GM23338 (cell line): ENCODE measurements around the gene SEMA6D. TPM values are rescaled to one million over a fixed set of nuclear protein-coding genes. Genes with fewer than 3 reads are reported as not detected.

Experiments
- ATAC-seq: fragments of 200-7000 bp; cut with Tn5 transposase; 3 replicates; pipeline ENCODE4 v1.9.1; 2020
- DNase-seq: peaks from one replicate; pipeline ENCODE4 v3.0.0-alpha.2; 2015; ENCODE audit warnings: low spot score
- H2AFZ ChIP-seq: fragments of 200-600 bp; sonication (generic); 2 replicates; pipeline ENCODE4 v1.8.0; 2016; ENCODE audit warnings: antibody characterized with exemption, mild to moderate bottlenecking, moderate library complexity
- H3F3A ChIP-seq: fragments of 200-600 bp; sonication (generic); replicated peaks from 2 replicates; pipeline ENCODE4 v1.8.0; 2017; ENCODE audit warnings: antibody characterized with exemption, mixed run types, low read depth
- H3K27ac ChIP-seq: fragments of 200-600 bp; sonication (generic); 2 replicates; pipeline ENCODE4 v1.6.1; 2016; ENCODE audit warnings: low read depth
- H3K27me3 ChIP-seq: fragments of 200-600 bp; sonication (generic); 2 replicates; pipeline ENCODE4 v1.8.0; 2016; ENCODE audit warnings: mild to moderate bottlenecking, mixed run types, moderate library complexity; ENCODE audit not compliant: insufficient read depth
- H3K36me3 ChIP-seq: fragments of 200-600 bp; sonication (generic); 2 replicates; pipeline ENCODE4 v1.8.0; 2016; ENCODE audit warnings: mild to moderate bottlenecking; ENCODE audit not compliant: insufficient read depth
- H3K4me1 ChIP-seq: fragments of 200-600 bp; sonication (generic); 2 replicates; pipeline ENCODE4 v1.8.0; 2016; ENCODE audit warnings: mild to moderate bottlenecking, moderate library complexity; ENCODE audit not compliant: insufficient read depth
- H3K4me2 ChIP-seq: fragments of 200-600 bp; sonication (generic); 2 replicates; pipeline ENCODE4 v1.7.1; 2017; ENCODE audit warnings: mixed run types
- H3K4me3 ChIP-seq: fragments of 200-600 bp; sonication (generic); 2 replicates; pipeline ENCODE4 v1.6.1; 2016; ENCODE audit warnings: mixed run types
- H3K79me2 ChIP-seq: fragments of 200-600 bp; sonication (generic); replicated peaks from 2 replicates; pipeline ENCODE4 v1.8.0; 2017; ENCODE audit warnings: mild to moderate bottlenecking; ENCODE audit not compliant: insufficient read depth
- H3K9me2 ChIP-seq: fragments of 200-600 bp; sonication (generic); 2 replicates; pipeline ENCODE4 v1.8.0; 2017; ENCODE audit not compliant: insufficient read depth
- H4K20me1 ChIP-seq: fragments of 200-600 bp; sonication (generic); replicated peaks from 2 replicates; pipeline ENCODE4 v1.8.0; 2017; ENCODE audit warnings: mild to moderate bottlenecking; ENCODE audit not compliant: insufficient read depth
- H3K27ac Mint-ChIP-seq: 2 replicates; pipeline ENCODE4 v1.8.0; 2020; ENCODE audit warnings: inconsistent platforms, mild to moderate bottlenecking, moderate library complexity, mixed read lengths
- H3K27me3 Mint-ChIP-seq: 3 replicates; pipeline ENCODE4 v1.8.0; 2022; ENCODE audit warnings: low read depth, mild to moderate bottlenecking, moderate library complexity, mixed read lengths, inconsistent platforms; ENCODE audit not compliant: insufficient read depth, poor library complexity
- H3K36me3 Mint-ChIP-seq: 3 replicates; pipeline ENCODE4 v1.8.0; 2021; ENCODE audit warnings: low read depth, mild to moderate bottlenecking, inconsistent platforms, moderate library complexity, mixed read lengths
- H3K4me1 Mint-ChIP-seq: 3 replicates; pipeline ENCODE4 v1.8.0; 2020; ENCODE audit warnings: mild to moderate bottlenecking, inconsistent platforms, mixed read lengths
- H3K4me3 Mint-ChIP-seq: 3 replicates; pipeline ENCODE4 v1.8.0; 2021; ENCODE audit warnings: moderate library complexity, mild to moderate bottlenecking, inconsistent platforms, mixed read lengths
- H3K9me3 Mint-ChIP-seq: 3 replicates; pipeline ENCODE4 v1.8.0; 2020; ENCODE audit warnings: moderate library complexity, mild to moderate bottlenecking, inconsistent platforms, mixed read lengths
- CREB1 ChIP-seq: fragments of 250-450 bp; sonication (Bioruptor Pico); IDR thresholded peaks from 2 replicates; pipeline ENCODE4 v1.5.0; 2020; ENCODE audit warnings: low read depth, mild to moderate bottlenecking, moderate library complexity
- EZH2 ChIP-seq: fragments of 200-600 bp; sonication (generic); IDR thresholded peaks from one replicate; pipeline ENCODE4 v1.8.0; 2017; ENCODE audit warnings: antibody characterized with exemption, mild to moderate bottlenecking, low read depth; ENCODE audit not compliant: unreplicated experiment
- EZH2phosphoT487 ChIP-seq: fragments of 200-600 bp; sonication (generic); IDR thresholded peaks from one replicate; pipeline ENCODE4 v1.8.1; 2018; ENCODE audit warnings: antibody characterized with exemption; ENCODE audit not compliant: unreplicated experiment
- JUNB ChIP-seq: IDR thresholded peaks from one replicate; pipeline ENCODE4 v1.6.1; 2016; ENCODE audit warnings: antibody characterized with exemption; ENCODE audit not compliant: unreplicated experiment
- NANOG ChIP-seq: IDR thresholded peaks from 2 replicates; pipeline ENCODE4 v1.6.1; 2016; ENCODE audit warnings: antibody characterized with exemption, borderline replicate concordance
- POLR2AphosphoS5 ChIP-seq: IDR thresholded peaks from 2 replicates; pipeline ENCODE4 v1.6.1; 2016; ENCODE audit warnings: antibody characterized with exemption, low read depth
- STAT1 ChIP-seq: IDR thresholded peaks from one replicate; pipeline ENCODE4 v1.6.1; 2016; ENCODE audit warnings: antibody characterized with exemption; ENCODE audit not compliant: unreplicated experiment
- ZNF114 ChIP-seq: fragments of 250-450 bp; sonication (Bioruptor Pico); IDR thresholded peaks from 2 replicates; pipeline ENCODE4 v1.5.0; 2020; ENCODE audit warnings: mild to moderate bottlenecking, moderate library complexity
- ZNF331 ChIP-seq: fragments of 250-450 bp; sonication (Bioruptor Pico); IDR thresholded peaks from 2 replicates; pipeline ENCODE4 v1.5.0; 2020; ENCODE audit warnings: low read depth, mild to moderate bottlenecking, moderate library complexity
- polyA plus RNA-seq: library from polyadenylated mRNA; unstranded; fragments of >200 nt; fragmentation: Nextera tagmentation; extraction: Ambion mirVana; gene quantifications from 2 replicates; pipeline ENCODE4 v1.2.1, GENCODE V29; 2016
- total RNA-seq: library from RNA; depleted of rRNA; stranded (reverse); fragments of >200 nt; shearing (Covaris generic); gene quantifications from 2 replicates; pipeline ENCODE4 v1.2.3, GENCODE V29; 2014
- TF ChIP-seq, protein P1 (sequence below): IDR thresholded peaks from 2 replicates; pipeline ENCODE4 v1.6.1; 2016; ENCODE audit warnings: antibody characterized with exemption
- TF ChIP-seq, protein P2 (sequence below): fragments of 250-450 bp; sonication (Bioruptor Pico); IDR thresholded peaks from 2 replicates; pipeline ENCODE4 v1.5.0; 2020; ENCODE audit warnings: mild to moderate bottlenecking, moderate library complexity
- TF ChIP-seq, protein P3 (sequence below), 2 experiments: fragments of 200-600 bp in 1 of 2; sonication (generic) in 1 of 2; conservative IDR thresholded peaks; 2 replicates each; pipeline versions ENCODE4 v1.5.1 to v1.6.1; 2016 to 2017; ENCODE audit warnings: antibody characterized with exemption in 2 of 2, low read depth in 2 of 2, mild to moderate bottlenecking in 2 of 2, moderate library complexity in 1 of 2
- TF ChIP-seq, protein P4 (sequence below): IDR thresholded peaks from one replicate; pipeline ENCODE4 v1.6.1; 2018; ENCODE audit warnings: antibody characterized with exemption; ENCODE audit not compliant: unreplicated experiment

SEMA6D gene
- total and polyA plus RNA-seq, 2 experiments from 2014 or later = 0.37 to 0.97 TPM

DNA sequence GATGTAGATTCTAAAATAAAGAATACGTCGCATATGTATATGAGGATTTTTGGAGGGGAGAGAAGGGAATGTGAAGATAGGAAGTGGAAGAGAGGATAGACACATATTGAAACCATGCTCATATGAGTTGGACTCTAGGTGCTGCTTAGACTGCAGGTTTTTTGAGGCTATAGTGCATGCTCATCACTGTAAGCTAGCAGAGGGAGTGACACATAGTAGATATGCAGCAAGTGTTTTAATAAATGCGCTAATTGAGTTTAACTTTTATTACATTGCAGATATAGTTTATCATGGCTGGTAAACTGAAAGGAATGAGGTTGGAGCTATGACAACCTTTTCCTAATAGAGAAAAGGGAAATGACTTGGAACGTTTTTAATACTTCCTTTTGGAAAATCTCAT is 7.7 kb downstream of the SEMA6D start:
- H3K4me3 Mint-ChIP-seq = no peak overlapping the region
- DNase-seq (no peak), ATAC-seq (no peak)
- no peak for TF ChIP-seq EZH2phosphoT487
- no peak for TF ChIP-seq ZNF114
- TF ChIP-seq STAT1 = no peak
- no peak for TF ChIP-seq JUNB
- no peak for TF ChIP-seq ZNF331 (CRISPR knock-in tag)
- no peak for TF ChIP-seq CREB1 (CRISPR knock-in tag)
- TF ChIP-seq, protein P1, sequence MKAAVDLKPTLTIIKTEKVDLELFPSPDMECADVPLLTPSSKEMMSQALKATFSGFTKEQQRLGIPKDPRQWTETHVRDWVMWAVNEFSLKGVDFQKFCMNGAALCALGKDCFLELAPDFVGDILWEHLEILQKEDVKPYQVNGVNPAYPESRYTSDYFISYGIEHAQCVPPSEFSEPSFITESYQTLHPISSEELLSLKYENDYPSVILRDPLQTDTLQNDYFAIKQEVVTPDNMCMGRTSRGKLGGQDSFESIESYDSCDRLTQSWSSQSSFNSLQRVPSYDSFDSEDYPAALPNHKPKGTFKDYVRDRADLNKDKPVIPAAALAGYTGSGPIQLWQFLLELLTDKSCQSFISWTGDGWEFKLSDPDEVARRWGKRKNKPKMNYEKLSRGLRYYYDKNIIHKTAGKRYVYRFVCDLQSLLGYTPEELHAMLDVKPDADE = no peak
- TF ChIP-seq, protein P2, sequence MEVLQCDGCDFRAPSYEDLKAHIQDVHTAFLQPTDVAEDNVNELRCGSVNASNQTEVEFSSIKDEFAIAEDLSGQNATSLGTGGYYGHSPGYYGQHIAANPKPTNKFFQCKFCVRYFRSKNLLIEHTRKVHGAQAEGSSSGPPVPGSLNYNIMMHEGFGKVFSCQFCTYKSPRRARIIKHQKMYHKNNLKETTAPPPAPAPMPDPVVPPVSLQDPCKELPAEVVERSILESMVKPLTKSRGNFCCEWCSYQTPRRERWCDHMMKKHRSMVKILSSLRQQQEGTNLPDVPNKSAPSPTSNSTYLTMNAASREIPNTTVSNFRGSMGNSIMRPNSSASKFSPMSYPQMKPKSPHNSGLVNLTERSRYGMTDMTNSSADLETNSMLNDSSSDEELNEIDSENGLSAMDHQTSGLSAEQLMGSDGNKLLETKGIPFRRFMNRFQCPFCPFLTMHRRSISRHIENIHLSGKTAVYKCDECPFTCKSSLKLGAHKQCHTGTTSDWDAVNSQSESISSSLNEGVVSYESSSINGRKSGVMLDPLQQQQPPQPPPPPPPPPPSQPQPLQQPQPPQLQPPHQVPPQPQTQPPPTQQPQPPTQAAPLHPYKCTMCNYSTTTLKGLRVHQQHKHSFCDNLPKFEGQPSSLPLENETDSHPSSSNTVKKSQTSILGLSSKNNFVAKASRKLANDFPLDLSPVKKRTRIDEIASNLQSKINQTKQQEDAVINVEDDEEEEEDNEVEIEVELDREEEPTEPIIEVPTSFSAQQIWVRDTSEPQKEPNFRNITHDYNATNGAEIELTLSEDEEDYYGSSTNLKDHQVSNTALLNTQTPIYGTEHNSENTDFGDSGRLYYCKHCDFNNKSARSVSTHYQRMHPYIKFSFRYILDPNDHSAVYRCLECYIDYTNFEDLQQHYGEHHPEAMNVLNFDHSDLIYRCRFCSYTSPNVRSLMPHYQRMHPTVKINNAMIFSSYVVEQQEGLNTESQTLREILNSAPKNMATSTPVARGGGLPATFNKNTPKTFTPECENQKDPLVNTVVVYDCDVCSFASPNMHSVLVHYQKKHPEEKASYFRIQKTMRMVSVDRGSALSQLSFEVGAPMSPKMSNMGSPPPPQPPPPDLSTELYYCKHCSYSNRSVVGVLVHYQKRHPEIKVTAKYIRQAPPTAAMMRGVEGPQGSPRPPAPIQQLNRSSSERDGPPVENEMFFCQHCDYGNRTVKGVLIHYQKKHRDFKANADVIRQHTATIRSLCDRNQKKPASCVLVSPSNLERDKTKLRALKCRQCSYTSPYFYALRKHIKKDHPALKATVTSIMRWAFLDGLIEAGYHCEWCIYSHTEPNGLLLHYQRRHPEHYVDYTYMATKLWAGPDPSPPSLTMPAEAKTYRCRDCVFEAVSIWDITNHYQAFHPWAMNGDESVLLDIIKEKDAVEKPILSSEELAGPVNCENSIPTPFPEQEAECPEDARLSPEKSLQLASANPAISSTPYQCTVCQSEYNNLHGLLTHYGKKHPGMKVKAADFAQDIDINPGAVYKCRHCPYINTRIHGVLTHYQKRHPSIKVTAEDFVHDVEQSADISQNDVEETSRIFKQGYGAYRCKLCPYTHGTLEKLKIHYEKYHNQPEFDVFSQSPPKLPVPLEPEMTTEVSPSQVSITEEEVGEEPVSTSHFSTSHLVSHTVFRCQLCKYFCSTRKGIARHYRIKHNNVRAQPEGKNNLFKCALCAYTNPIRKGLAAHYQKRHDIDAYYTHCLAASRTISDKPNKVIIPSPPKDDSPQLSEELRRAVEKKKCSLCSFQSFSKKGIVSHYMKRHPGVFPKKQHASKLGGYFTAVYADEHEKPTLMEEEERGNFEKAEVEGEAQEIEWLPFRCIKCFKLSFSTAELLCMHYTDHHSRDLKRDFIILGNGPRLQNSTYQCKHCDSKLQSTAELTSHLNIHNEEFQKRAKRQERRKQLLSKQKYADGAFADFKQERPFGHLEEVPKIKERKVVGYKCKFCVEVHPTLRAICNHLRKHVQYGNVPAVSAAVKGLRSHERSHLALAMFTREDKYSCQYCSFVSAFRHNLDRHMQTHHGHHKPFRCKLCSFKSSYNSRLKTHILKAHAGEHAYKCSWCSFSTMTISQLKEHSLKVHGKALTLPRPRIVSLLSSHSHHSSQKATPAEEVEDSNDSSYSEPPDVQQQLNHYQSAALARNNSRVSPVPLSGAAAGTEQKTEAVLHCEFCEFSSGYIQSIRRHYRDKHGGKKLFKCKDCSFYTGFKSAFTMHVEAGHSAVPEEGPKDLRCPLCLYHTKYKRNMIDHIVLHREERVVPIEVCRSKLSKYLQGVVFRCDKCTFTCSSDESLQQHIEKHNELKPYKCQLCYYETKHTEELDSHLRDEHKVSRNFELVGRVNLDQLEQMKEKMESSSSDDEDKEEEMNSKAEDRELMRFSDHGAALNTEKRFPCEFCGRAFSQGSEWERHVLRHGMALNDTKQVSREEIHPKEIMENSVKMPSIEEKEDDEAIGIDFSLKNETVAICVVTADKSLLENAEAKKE (CRISPR knock-in tag) = no peak
- TF ChIP-seq, protein P3, sequence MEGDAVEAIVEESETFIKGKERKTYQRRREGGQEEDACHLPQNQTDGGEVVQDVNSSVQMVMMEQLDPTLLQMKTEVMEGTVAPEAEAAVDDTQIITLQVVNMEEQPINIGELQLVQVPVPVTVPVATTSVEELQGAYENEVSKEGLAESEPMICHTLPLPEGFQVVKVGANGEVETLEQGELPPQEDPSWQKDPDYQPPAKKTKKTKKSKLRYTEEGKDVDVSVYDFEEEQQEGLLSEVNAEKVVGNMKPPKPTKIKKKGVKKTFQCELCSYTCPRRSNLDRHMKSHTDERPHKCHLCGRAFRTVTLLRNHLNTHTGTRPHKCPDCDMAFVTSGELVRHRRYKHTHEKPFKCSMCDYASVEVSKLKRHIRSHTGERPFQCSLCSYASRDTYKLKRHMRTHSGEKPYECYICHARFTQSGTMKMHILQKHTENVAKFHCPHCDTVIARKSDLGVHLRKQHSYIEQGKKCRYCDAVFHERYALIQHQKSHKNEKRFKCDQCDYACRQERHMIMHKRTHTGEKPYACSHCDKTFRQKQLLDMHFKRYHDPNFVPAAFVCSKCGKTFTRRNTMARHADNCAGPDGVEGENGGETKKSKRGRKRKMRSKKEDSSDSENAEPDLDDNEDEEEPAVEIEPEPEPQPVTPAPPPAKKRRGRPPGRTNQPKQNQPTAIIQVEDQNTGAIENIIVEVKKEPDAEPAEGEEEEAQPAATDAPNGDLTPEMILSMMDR (conservative IDR thresholded peaks at IDR 0.05; ENCODE audit: low read depth in 2 of 2) = no peak
- no peak for TF ChIP-seq NANOG
- TF ChIP-seq, protein P4, sequence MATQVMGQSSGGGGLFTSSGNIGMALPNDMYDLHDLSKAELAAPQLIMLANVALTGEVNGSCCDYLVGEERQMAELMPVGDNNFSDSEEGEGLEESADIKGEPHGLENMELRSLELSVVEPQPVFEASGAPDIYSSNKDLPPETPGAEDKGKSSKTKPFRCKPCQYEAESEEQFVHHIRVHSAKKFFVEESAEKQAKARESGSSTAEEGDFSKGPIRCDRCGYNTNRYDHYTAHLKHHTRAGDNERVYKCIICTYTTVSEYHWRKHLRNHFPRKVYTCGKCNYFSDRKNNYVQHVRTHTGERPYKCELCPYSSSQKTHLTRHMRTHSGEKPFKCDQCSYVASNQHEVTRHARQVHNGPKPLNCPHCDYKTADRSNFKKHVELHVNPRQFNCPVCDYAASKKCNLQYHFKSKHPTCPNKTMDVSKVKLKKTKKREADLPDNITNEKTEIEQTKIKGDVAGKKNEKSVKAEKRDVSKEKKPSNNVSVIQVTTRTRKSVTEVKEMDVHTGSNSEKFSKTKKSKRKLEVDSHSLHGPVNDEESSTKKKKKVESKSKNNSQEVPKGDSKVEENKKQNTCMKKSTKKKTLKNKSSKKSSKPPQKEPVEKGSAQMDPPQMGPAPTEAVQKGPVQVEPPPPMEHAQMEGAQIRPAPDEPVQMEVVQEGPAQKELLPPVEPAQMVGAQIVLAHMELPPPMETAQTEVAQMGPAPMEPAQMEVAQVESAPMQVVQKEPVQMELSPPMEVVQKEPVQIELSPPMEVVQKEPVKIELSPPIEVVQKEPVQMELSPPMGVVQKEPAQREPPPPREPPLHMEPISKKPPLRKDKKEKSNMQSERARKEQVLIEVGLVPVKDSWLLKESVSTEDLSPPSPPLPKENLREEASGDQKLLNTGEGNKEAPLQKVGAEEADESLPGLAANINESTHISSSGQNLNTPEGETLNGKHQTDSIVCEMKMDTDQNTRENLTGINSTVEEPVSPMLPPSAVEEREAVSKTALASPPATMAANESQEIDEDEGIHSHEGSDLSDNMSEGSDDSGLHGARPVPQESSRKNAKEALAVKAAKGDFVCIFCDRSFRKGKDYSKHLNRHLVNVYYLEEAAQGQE = no peak
- TF ChIP-seq EZH2 = no peak
- no peak for TF ChIP-seq POLR2AphosphoS5
- Histone ChIP-seq H3K4me3 (no peak overlapping the region), H3F3A (no peaks in the 10 kb centered on the region), H3K9me2 (no peaks in the 10 kb centered on the region), H3K79me2 (no peaks in the 10 kb centered on the region), H4K20me1 (no peaks in the 10 kb centered on the region), H3K36me3 (no peaks in the 10 kb centered on the region), H3K4me2 (no peak overlapping the region), H3K4me1 (peaks cover 13% of the 10 kb centered on the region), H2AFZ (no peak overlapping the region), H3K27me3 (peaks cover 15% of the 10 kb centered on the region), H3K27ac (no peak overlapping the region)
- H3K9me3 Mint-ChIP-seq = no peaks in the 10 kb centered on the region
- H3K36me3 Mint-ChIP-seq = no peaks in the 10 kb centered on the region
- peaks cover 9% of the 10 kb centered on the region for H3K27me3 Mint-ChIP-seq
- peaks cover 12% of the 10 kb centered on the region for H3K4me1 Mint-ChIP-seq
- H3K27ac Mint-ChIP-seq = no peak overlapping the region
